IMR-90 (cell line): ENCODE data around the gene OSBPL2.

Source experiments
- BHLHE40 ChIP-seq: fragments of 150-350 bp; IDR thresholded peaks from 2 replicates; pipeline ENCODE4 v1.6.1; 2016; ENCODE audit warnings: mild to moderate bottlenecking, low read depth, low read length
- CEBPB ChIP-seq: IDR thresholded peaks from 2 replicates; pipeline ENCODE4 v1.6.1; 2012; ENCODE audit warnings: low read depth, low read length, improper control_type of control experiment
- CTCF ChIP-seq: conservative IDR thresholded peaks from 2 replicates; pipeline ENCODE4 v1.5.1; 2012; ENCODE audit warnings: mild to moderate bottlenecking, low read depth, low read length, improper control_type of control experiment
- MAZ ChIP-seq: IDR thresholded peaks from 2 replicates; pipeline ENCODE4 v1.6.1; 2012; ENCODE audit warnings: low read depth, mild to moderate bottlenecking, low read length, improper control_type of control experiment, moderate library complexity, borderline replicate concordance
- POLR2A ChIP-seq: IDR thresholded peaks from 2 replicates; pipeline ENCODE4 v1.6.1; 2012; ENCODE audit warnings: mild to moderate bottlenecking, low read depth, low read length
- RAD21 ChIP-seq: IDR thresholded peaks from 2 replicates; pipeline ENCODE4 v1.6.1; 2012; ENCODE audit warnings: low read length, improper control_type of control experiment
- RFX5 ChIP-seq: IDR thresholded peaks from 2 replicates; pipeline ENCODE4 v1.8.0; 2012; ENCODE audit warnings: low read depth, mild to moderate bottlenecking, low read length, moderate library complexity

DNA sequence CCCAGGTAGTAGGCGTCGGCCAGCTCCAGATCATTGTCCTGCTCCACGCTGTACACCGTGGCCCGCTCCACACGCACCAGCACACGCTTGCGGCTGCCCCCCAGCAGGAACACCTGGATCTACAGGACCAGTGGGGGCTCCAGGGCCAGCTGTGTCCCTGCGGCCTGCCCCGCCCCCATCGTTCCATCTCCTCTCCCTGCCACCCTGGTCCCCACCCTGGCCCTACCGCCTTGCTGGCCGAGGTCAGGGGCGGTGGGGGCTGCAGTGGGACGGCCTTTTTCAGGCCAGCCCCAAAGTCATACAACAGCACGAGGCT, 74.3 kb downstream of the OSBPL2 start:
- no peak for TF ChIP-seq MAZ
- no peak for TF ChIP-seq CTCF
- no peak for TF ChIP-seq RFX5
- no peak for TF ChIP-seq POLR2A
- no peak for TF ChIP-seq BHLHE40
- TF ChIP-seq RAD21: no peak
- no peak for TF ChIP-seq CEBPB
